ENCODE data around the gene IFNG-AS1.

The IFNG-AS1 gene

GRCh38 chr12:68037616-68038255 is 48.5 kb downstream of the IFNG-AS1 start:
- no peak for DNase-seq (ENCODE audit: low spot score)

- DNase-seq (ENCODE audit: low spot score), result no peak
These were observed 49.4 kb downstream of the IFNG-AS1 start for GRCh38 chr12:68038650-68039049.

DNA sequence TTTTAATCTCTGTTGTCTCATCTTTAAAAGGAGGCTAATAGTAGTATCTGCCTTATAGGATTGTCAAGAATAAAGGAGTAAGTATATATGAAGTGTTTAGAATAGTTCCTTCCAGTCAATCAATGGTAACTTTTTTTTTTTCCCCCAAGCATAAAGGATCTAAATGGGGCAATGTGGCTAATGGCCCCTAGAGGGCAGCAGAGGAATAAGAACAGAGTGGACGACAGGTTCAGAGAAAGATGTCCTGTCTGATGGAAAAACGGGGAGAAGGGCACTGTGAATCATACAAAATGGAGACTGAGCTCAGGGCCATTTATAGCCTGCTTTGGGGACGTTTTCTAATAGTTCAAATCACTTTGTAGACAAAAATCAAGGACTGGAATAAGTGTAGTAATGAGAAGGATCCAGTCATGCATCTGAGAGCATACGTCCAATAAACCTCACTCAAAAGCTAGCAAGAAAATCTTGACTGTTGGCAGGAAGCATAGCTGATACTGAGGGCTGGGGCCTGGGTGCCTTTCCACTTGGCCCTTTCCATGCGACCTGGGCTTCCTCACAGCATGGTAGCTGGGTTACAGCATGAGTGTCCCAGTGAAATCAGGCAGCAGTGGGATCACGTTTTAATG is 51.3 kb downstream of the IFNG-AS1 start:
- peak; percentile 67 for DNase-seq (ENCODE audit: low spot score)

GRCh38 chr12:68042212-68042699 is 53.0 kb downstream of the IFNG-AS1 start:
- peak; percentile 17 for DNase-seq (ENCODE audit: low spot score)

GRCh38 chr12:68043435-68043834 is 54.2 kb downstream of the IFNG-AS1 start:
- no peak for DNase-seq (ENCODE audit: low spot score)

- DNase-seq (ENCODE audit: low spot score), result no peak
These were observed 59.5 kb downstream of the IFNG-AS1 start for GRCh38 chr12:68048648-68049297.

DNA sequence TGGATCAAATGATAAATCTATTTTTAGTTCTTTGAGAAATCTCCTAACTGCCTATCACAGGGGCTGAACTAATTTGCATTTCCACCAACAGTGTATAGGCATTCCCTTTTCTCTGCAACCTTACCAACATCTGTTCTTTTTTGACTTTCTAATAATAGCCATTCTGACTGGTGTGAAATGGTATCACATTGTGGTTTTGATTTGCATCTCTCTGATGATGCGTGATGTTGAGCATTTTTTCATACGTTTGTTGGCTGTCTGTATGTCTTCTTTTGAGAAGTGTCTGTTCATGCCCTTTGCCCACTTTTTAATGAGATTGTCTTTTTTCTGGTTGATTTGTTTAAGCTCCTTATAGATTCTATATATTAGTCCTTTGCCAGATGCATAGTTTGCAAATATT is 67.1 kb downstream of the IFNG-AS1 start:
- DNase-seq (ENCODE audit: low spot score), result no peak

DNA sequence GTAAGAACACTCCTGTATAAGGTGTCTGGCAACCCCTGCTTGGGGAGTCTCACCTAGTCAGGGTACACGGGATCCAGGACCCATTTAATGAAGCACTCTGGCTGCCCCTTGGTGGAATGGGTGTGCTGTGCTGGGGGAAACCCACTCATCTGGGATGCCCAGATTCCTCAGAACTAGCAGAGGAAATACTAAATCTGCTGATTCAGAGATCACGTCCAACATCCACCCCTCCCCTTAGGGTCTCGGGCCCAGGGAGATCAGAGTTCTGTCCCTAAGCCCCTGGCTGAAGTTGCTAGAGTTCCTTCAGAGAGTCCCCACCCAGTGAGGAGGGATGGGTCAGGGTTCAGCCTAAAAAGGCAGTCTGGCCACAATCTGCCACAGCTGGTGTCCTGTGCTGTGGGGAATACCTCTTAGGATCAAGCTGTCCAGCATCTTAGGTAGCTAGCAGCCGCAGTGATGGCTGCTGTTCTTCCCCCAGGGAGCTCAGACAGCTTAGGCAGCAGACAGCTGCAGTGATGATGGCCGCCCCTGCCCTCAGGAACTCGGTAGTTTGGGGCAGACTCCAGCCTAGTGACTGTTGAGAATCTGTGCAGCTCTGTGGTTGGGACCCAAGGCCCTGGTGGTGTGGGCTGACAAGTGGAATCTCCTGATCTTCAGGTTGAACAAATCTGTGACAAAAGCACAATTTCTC is 74.8 kb downstream of the IFNG-AS1 start:
- DNase-seq (ENCODE audit: low spot score), result no peak

- no peak for DNase-seq (ENCODE audit: low spot score)
These were observed 75.9 kb downstream of the IFNG-AS1 start for GRCh38 chr12:68065163-68065562.

GRCh38 chr12:68065687-68066086 is 76.4 kb downstream of the IFNG-AS1 start:
- DNase-seq (ENCODE audit: low spot score), result no peak

GRCh38 chr12:68067762-68068376 is 78.6 kb downstream of the IFNG-AS1 start:
- no peak for DNase-seq (ENCODE audit: low spot score)

- no peak for DNase-seq (ENCODE audit: low spot score)
These were observed 80.0 kb downstream of the IFNG-AS1 start for GRCh38 chr12:68069275-68069674.

Data from germinal center (tissue), 1 donor.